Amygdala (tissue), 56 donors: ENCODE data around the gene STIMATE.
A peak's percentile ranks its signal among the peaks of the same experiment; 100 is the strongest.

Experiments
- DNase-seq, 56 donors: peaks; one replicate each; lab custom pipeline; 2025; lab: John Stamatoyannopoulos, UW

STIMATE gene

DNA sequence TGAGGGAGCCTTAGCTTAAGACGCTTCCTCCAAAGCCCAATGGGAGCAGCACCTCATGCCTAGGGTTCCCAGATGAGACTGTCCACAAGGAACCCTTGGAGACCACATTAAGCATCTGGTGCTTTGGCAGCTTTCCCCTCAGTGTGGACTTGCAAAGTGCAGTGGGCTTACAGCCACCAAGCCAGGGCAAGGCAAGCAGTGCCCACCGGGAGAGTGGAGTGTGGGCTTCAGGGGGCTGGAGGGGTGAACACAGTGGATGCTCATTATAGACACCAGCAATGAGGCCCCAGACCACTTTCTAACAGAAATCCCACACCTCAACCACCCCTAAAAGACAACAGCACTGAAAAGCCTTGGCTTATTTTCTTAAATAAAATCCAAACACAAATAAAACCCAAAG, 53.5 kb downstream of the STIMATE start:
- no peak for DNase-seq

- no peak for DNase-seq
Observed at GRCh38 chr3:52843108-52843865, 54.1 kb downstream of the STIMATE start.

DNA sequence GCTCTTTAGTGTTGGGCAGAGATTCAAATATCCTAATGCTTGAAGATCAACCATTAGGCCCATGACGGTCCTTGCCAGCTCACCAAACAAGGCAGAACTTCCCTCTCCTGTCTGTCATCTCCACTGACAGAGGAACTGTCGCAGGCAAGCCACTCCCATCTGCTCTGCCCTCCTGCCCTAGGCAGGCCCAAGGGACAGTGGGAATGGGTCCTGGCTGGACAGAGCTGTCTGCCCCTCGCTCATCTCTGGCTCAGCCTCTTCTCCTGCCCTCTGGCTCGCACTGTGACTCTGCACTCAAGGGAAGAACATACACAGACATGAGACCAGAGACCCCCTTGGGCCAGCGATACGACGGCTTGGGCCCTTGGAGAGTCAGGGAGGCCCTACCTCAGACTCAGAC, 54.9 kb downstream of the STIMATE start:
- no peak for DNase-seq

DNA sequence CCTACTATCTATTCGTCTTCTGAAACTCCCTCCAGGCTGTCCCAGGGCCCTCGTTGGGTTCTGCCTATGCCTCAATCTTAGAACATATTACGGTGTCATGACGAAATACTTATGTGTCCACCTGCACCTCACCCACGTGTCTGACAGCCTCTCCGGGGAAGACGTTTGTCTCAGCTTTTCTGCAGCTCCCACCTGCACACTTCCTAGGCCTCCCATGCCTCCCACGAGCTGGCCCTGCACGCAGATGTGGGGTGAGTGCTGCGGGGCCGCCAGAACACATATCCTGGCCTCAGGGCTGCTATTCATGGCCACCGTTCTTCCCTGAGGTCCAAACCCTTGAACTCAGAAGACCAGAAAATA, 55.4 kb downstream of the STIMATE start:
- no peak for DNase-seq

DNA sequence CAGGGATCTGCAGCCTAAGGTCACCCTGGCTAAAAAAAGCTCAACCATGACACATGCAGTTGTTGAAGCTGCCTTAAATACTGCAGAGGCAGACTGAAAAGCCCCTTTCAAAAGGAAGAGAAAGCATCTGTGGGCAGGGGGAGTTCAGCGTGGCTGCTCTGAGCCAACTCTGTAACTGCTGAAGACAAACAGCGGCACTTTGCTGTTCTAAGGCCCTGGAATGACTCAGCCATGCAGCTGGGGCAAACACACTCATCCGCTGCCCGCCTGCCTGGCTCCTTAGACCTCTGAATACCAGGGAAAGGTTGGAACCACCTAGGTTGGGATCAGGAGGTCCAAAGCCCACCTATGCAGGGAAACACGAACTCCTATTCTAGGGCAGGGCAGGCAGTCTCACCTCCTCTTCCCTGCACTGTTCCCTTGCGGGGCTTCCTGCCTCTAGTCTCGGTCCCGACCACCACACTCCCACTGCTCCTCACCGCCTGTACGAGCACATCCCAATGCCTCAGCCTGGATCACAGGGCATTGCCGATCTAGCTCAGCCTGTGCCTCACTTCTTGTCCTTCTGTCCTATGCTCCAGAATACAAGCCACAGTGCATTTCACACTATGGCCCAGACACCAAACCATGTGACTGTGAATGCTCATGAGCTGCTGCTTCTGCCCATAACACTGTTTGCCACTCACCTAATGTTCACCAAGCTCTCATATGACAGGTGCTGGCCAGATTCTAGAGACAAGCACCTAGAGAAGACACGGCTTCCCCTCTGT, 56.0 kb downstream of the STIMATE start:
- no peak for DNase-seq

DNA sequence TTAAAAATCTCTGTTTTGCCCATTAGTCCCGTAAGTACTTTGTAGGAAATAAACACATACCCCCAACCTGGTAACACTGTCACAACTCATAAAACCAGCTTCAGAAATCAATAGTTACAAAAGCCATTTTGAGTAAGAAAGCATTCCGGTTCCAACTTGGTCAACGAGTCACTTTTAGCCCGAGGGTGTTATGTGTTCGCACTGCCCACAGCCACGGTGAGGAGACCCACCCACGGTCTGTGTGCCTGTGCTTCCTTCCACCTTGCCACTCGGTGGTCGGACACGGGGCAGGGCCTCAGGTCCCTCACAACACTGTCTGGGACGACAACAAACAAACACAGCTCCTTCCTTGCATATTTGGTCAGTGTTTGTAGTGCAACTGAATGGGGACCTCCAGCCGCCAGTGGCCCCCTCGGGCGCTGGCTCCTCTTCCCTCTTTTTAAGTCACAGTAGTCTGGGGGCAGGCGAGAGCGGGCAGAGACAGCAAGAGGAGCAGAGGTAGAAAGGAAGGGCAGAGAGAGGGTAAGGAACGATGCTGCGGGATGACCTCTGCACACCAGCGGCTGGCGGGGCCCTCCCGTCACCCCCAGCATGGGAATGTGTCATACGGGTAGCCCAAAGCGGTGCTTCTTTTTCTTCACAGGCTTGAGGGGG, 57.3 kb downstream of the STIMATE start:
- no peak for DNase-seq

DNA sequence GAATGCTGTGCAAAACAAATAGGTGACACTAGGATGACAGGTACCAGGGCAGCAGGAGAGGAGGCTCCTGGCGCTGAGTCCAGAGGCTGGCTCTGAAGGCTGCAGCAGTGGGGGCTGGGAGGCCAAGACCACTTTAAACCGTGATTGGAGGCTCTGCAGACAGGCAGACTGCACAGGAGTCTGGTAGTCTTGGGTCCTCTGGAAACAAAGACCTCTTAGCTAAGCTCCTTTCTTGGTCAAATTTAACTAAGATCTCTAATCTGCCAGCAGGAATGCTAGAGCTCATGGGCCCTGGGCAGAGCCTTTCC, 58.1 kb downstream of the STIMATE start:
- no peak for DNase-seq

- no peak for DNase-seq
Observed at GRCh38 chr3:52838561-52839267, 58.6 kb downstream of the STIMATE start.

- DNase-seq: no peak
Observed at GRCh38 chr3:52836986-52837385, 60.4 kb downstream of the STIMATE start.

- no peak for DNase-seq
Observed at GRCh38 chr3:52836471-52836845, 60.9 kb downstream of the STIMATE start.

DNA sequence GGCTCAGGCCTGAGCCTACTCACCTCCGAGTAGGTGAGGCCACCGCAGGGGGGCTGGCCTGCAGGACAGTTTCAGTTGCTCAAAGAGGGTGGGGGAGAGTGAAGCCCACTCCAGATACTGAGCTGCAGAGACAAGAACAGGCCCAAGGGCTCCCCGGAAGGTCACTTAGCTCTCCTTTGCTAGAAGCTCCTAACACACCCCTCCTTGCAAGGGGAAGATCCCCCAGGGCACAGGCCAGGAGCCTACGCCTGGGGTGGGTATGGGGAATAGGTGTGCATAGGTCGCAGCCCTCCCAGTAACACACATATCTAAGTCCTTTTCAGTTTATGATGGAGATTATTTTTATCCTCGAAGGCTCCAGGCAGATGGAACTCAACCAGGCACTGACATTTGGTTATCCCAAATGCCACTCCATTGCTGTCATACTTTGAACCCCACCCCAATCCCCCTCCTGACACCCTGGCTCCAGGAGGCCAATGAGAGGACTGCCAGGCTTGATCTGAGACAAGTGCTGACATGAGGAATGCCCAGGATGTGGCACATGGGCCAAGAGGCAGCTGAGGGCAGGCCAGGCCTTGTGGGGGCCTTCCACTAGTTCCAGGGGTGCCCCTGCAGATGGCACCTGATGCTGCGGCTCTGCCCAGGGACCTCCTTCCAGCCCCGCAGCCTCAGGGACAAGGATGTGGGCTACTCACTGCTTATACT, 61.4 kb downstream of the STIMATE start:
- no peak for DNase-seq

DNA sequence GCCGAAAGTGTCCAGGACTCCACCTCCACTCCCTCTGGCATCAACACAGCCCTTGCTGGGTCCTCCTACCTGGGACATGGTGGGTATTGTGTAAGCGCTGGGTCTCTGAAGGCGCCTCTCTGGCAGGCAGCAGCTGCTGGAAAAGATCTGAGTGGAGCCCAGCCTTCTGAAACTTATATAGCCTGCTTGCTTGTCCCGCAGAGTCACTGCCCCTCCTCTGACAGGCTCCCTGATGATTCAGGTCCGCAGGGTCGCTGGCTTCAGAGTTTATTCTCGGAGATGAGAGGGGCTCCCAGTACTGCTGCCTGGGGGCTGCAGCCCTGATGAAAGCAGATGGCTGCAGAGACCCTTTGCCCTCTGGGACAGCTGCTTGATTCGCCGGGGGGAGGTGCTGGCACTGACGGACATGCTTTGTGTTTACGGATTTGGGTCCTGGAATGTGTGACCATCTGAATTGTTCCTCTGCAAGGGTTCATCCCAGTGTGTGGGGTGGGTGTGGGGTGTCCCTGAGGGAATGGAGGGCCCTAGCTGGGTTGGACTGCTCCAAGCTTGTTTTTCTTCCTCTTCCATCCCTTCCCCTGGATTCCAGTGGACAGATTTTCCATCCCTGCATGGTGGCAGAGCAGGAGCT, 62.4 kb downstream of the STIMATE start, which contains the start of gene MUSTN1:
Gene MUSTN1 (minus strand): TSS at position 149 of the 631 bp plus-strand sequence. CDS start 71 bp downstream, at position 78.
- DNase-seq: no peak

GRCh38 chr3:52833202-52833601, 64.1 kb downstream of the STIMATE start:
- no peak for DNase-seq

GRCh38 chr3:52831500-52832301, 65.6 kb downstream of the STIMATE start:
- peak in 5 of 56 donors; percentile 5 to 49 (median 11) for DNase-seq

DNA sequence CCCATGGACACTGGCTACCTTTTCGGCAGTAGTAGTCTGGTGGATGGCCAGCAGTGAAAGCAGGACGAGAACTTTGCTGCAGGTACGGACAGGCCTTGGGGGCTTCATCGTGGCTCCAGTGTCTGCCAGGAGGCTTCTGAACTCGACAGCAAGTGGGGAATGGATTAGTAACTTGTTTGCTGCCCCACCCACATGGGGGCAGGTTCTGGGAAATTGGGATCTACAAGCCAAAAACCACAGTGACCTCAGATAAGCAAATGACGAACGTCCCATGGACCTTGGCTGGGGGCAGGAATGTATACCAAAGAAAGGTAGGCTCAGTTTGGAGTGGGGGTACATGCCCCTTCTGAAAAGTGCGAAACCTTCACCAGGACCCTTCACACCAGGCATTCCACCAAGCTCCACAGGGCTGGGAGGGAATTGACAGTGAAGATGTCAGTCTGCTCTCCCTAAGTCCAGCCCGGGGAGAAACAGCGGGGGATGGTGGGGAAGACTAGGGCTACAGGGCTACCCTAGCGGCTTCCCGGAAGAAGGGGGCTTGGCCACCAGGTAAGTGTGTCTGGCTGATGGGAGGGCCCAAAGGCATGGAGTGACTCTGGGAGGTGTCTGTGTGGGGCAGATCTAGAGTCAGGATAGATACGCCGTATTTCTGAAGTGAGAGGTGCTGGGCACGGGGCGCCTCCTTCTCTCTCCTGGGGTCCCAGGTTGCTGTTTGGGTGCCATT, 66.7 kb downstream of the STIMATE start, which contains the start of gene ITIH4:
Gene ITIH4 (minus strand): TSS at position 138 of the 724 bp plus-strand sequence. CDS start 30 bp downstream, at position 108.
- no peak for DNase-seq

DNA sequence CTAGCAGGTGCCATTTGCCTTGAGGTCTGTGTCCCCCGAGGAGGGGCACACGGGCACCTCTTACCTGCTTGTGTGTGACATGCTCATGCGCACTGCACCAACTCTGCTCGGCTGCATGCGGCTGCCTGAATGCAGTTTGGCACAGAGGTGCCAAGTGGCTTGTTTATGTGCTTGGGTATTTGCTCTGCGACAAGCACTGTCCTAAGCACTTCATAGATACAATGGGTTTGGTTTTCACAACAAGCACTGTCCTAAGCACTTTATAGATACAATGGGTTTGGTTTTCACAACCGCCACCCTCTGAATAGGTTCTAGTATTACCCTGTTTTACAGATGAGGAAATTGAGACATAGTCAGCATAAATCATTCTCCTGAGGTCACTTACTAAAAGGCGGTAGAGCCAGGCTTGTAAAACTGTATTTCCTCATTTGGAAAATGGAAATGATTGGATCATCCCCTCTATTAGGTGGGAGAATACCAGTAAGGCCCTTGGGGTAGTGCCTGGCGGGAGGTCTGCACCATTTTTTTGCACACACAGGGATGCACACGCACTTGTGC, 67.4 kb downstream of the STIMATE start:
- no peak for DNase-seq

- no peak for DNase-seq
Observed at GRCh38 chr3:52829482-52829881, 67.9 kb downstream of the STIMATE start.

GRCh38 chr3:52827866-52828376, 69.4 kb downstream of the STIMATE start:
- no peak for DNase-seq
